Ascending aorta (tissue), 2 donors: Measurements from ENCODE around the gene CYP19A1. TPM values are rescaled to one million over a fixed set of nuclear protein-coding genes. Genes with fewer than 3 reads are reported as not detected.

Experiments used
- DNase-seq, 2 donors: peaks; one replicate each; pipeline ENCODE4 v3.0.0-alpha.2; 2019; ENCODE audit warnings: low spot score in 2 of 2
- H3K27ac ChIP-seq, 2 donors: fragments of 200-600 bp; sonication (generic); one replicate each; pipeline ENCODE4 v1.5.1; 2016 to 2017; ENCODE audit warnings: mild to moderate bottlenecking in 1 of 2
- H3K27me3 ChIP-seq: fragments of 200-600 bp; sonication (generic); one replicate; pipeline ENCODE4 v1.5.1; 2017
- H3K36me3 ChIP-seq, 2 donors: fragments of 200-600 bp; sonication (generic); one replicate each; pipeline ENCODE4 v1.5.1; 2016
- H3K4me1 ChIP-seq, 2 donors: fragments of 200-600 bp; sonication (generic); one replicate each; pipeline ENCODE4 v1.5.1; 2016 to 2017; ENCODE audit warnings: mild to moderate bottlenecking in 1 of 2
- H3K4me3 ChIP-seq, 2 donors: fragments of 200-600 bp; sonication (generic); one replicate each; pipeline ENCODE4 v1.5.1; 2016 to 2017; ENCODE audit warnings: mild to moderate bottlenecking in 1 of 2
- H3K9me3 ChIP-seq, 2 donors: fragments of 200-600 bp; sonication (generic); one replicate each; pipeline ENCODE4 v1.5.1; 2016
- intact Hi-C: fragments of 100-400 bp; cut with DNase I; formaldehyde crosslinking; loops from one replicate; pipeline ENCODE4 v1.15.1; 2023
- total RNA-seq: library from RNA; depleted of rRNA; stranded (reverse); fragments of >200 nt; gene quantifications from one replicate; pipeline ENCODE4 v1.1.0, GENCODE V29; 2016
- TF ChIP-seq, protein P1 (sequence below), 3 experiments: fragments of 200-600 bp in 2 of 3; fragments of 450-650 bp in 1 of 3; sonication (generic) in 2 of 3; IDR thresholded peaks; one replicate each; pipeline ENCODE4 v1.5.1; 2016 to 2019; ENCODE audit warnings: antibody characterized with exemption in 3 of 3, mild to moderate bottlenecking in 1 of 3, moderate library complexity in 1 of 3

Gene CYP19A1
- total RNA-seq, 1 donor from 2014 or later = 95.7 TPM

- DNase-seq = no peak
- TF ChIP-seq, protein P1, sequence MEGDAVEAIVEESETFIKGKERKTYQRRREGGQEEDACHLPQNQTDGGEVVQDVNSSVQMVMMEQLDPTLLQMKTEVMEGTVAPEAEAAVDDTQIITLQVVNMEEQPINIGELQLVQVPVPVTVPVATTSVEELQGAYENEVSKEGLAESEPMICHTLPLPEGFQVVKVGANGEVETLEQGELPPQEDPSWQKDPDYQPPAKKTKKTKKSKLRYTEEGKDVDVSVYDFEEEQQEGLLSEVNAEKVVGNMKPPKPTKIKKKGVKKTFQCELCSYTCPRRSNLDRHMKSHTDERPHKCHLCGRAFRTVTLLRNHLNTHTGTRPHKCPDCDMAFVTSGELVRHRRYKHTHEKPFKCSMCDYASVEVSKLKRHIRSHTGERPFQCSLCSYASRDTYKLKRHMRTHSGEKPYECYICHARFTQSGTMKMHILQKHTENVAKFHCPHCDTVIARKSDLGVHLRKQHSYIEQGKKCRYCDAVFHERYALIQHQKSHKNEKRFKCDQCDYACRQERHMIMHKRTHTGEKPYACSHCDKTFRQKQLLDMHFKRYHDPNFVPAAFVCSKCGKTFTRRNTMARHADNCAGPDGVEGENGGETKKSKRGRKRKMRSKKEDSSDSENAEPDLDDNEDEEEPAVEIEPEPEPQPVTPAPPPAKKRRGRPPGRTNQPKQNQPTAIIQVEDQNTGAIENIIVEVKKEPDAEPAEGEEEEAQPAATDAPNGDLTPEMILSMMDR (IDR thresholded peaks at IDR 0.05) = no peak
- no peaks in the 10 kb centered on the region for H3K36me3 ChIP-seq
- no peaks in the 10 kb centered on the region for H3K9me3 ChIP-seq
- intact Hi-C loops = no loop called here
- H3K4me1 ChIP-seq = no peaks in the 10 kb centered on the region
- H3K27ac ChIP-seq = no peak overlapping the region
- H3K4me3 ChIP-seq = no peak overlapping the region
- H3K27me3 ChIP-seq = no peaks in the 10 kb centered on the region
Observed at GRCh38 chr15:51359981-51360380, 21.6 kb upstream of the CYP19A1 start.

- Histone ChIP-seq H3K36me3 (no peaks in the 10 kb centered on the region), H3K4me3 (no peak overlapping the region), H3K9me3 (no peaks in the 10 kb centered on the region), H3K4me1 (peaks cover 0 to 7% of the 10 kb centered on the region in 2 donors), H3K27me3 (no peaks in the 10 kb centered on the region), H3K27ac (no peak overlapping the region)
- intact Hi-C loops = no loop called here
- TF ChIP-seq, protein P1 (IDR thresholded peaks at IDR 0.05) = no peak
- DNase-seq = no peak
Observed at GRCh38 chr15:51356983-51357382, 18.6 kb upstream of the CYP19A1 start.

- Histone ChIP-seq H3K9me3 (no peaks in the 10 kb centered on the region), H3K27ac (no peak overlapping the region), H3K27me3 (no peaks in the 10 kb centered on the region), H3K36me3 (no peaks in the 10 kb centered on the region), H3K4me3 (no peak overlapping the region), H3K4me1 (peaks cover 0 to 7% of the 10 kb centered on the region in 2 donors)
- intact Hi-C loops = no loop called here
- TF ChIP-seq, protein P1 (IDR thresholded peaks at IDR 0.05) = no peak
- no peak for DNase-seq
Observed at GRCh38 chr15:51356147-51356546, 17.8 kb upstream of the CYP19A1 start.

DNA sequence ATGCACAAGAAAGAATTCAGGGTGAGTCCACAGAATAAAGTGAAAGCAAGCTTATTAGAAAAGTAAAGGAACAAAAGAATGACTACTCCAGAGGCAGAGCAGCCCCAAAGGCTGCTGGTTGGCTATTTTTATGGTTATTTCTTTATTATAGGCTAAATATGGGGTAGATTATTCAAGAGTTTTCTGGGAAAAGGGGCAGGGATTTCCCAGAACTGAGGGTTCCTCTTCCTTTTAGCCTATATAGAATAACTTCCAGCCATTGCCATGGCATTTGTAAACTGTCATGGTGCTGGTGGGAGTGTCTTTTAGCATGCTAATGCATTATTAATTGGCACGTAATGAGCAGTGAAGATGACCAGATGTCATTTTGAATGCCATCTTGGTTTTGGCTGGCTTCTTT lies 16.7 kb upstream of the CYP19A1 start:
- Histone ChIP-seq H3K36me3 (no peaks in the 10 kb centered on the region), H3K9me3 (no peaks in the 10 kb centered on the region), H3K4me3 (no peak overlapping the region), H3K27ac (no peak overlapping the region), H3K4me1 (peaks cover 0 to 9% of the 10 kb centered on the region in 2 donors), H3K27me3 (no peaks in the 10 kb centered on the region)
- no peak for DNase-seq
- intact Hi-C loops = no loop called here
- TF ChIP-seq, protein P1 (IDR thresholded peaks at IDR 0.05) = no peak

DNA sequence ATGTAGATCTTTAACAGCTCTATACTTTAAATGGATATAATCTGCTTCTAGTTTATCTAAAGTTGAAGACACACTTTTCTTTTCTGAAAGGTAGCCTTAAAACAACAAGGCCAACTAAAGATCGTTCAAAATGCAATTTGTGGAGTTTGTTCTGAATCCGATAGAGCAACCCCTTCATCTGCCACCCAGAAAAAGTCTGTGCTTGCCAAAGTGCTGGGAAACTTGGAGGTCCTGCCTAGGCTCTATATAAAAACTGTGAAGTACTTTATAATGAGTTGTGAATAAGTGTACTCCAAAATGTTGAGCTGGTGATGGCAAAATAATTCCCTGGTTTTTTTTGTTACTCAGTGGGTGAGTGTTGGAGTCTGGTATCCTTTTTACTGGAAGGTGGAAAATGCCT lies 15.6 kb upstream of the CYP19A1 start:
- no peaks in the 10 kb centered on the region for H3K27me3 ChIP-seq
- H3K9me3 ChIP-seq = no peaks in the 10 kb centered on the region
- no peak for DNase-seq
- H3K4me1 ChIP-seq = peaks cover 4 to 18% of the 10 kb centered on the region in 2 donors
- intact Hi-C loops = no loop called here
- TF ChIP-seq, protein P1 (IDR thresholded peaks at IDR 0.05) = no peak
- H3K36me3 ChIP-seq = no peaks in the 10 kb centered on the region
- H3K27ac ChIP-seq = peak overlapping the region; percentile 4 to 6
- no peak overlapping the region for H3K4me3 ChIP-seq

DNA sequence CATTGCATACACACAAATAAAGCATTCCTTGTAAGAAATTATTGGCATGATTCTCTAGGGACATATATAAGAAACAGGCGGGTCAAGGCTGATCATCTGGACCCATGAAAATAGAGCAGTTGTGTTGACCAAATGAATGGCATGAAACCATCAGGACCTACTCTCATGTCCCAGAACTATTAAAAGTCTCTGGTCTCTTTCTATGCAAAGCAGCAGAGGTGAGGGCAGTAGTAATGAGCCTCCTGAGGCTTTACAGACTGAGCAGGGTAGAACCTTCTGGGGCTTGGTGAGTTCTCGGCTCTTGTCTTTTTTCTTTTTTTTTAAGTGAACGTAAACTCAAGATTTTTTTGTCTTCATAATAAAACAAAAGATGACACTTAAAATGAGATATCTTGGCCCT lies 12.3 kb upstream of the CYP19A1 start:
- intact Hi-C loops = no loop called here
- Histone ChIP-seq H3K4me3 (no peak overlapping the region), H3K27ac (no peak overlapping the region), H3K4me1 (peaks cover 4 to 32% of the 10 kb centered on the region in 2 donors), H3K27me3 (no peaks in the 10 kb centered on the region), H3K36me3 (no peaks in the 10 kb centered on the region), H3K9me3 (no peaks in the 10 kb centered on the region)
- DNase-seq = no peak
- TF ChIP-seq, protein P1 (IDR thresholded peaks at IDR 0.05) = no peak
